Loucy (cell line): Measurements from ENCODE around the gene ESYT3.
"Not testable (repeated sequence)": the region's sequence is repeated elsewhere in the genome, so short reads cannot be mapped to it uniquely, and the experiment has no call there.

Experiments
- H2AFZ ChIP-seq: fragments of 200-600 bp; sonication (generic); 2 replicates; pipeline ENCODE4 v1.6.0; 2016; ENCODE audit warnings: antibody characterized with exemption, mild to moderate bottlenecking, low read length, moderate library complexity
- H3F3A ChIP-seq: fragments of 200-600 bp; 2 replicates; pipeline ENCODE4 v1.6.0; 2016; ENCODE audit warnings: antibody characterized with exemption, low read depth, mild to moderate bottlenecking
- H3K27me3 ChIP-seq: fragments of 200-600 bp; sonication (generic); 2 replicates; pipeline ENCODE4 v1.6.1; 2014; ENCODE audit warnings: low read length, mild to moderate bottlenecking; ENCODE audit not compliant: insufficient read depth, poor library complexity, severe bottlenecking
- H3K36me3 ChIP-seq: fragments of 200-600 bp; sonication (generic); 2 replicates; pipeline ENCODE4 v1.6.1; 2016; ENCODE audit warnings: low read length; ENCODE audit not compliant: insufficient read depth
- H3K4me1 ChIP-seq: fragments of 200-600 bp; sonication (generic); 2 replicates; pipeline ENCODE4 v1.5.1; 2014; ENCODE audit warnings: low read length, mild to moderate bottlenecking; ENCODE audit not compliant: insufficient read depth, poor library complexity, severe bottlenecking
- H3K4me2 ChIP-seq: fragments of 200-600 bp; sonication (generic); 2 replicates; pipeline ENCODE4 v1.6.0; 2014; ENCODE audit warnings: antibody characterized with exemption, low read length, low read depth, mild to moderate bottlenecking; ENCODE audit not compliant: poor library complexity, severe bottlenecking
- H3K4me3 ChIP-seq: fragments of 200-600 bp; sonication (generic); 2 replicates; pipeline ENCODE4 v1.5.1; 2014; ENCODE audit warnings: low read length, mild to moderate bottlenecking, mixed read lengths; ENCODE audit not compliant: poor library complexity, severe bottlenecking
- H3K79me2 ChIP-seq: fragments of 200-600 bp; sonication (generic); 2 replicates; pipeline ENCODE4 v1.6.1; 2014; ENCODE audit warnings: low read length; ENCODE audit not compliant: insufficient read depth
- H3K9ac ChIP-seq: fragments of 200-600 bp; sonication (generic); 2 replicates; pipeline ENCODE4 v1.6.0; 2014; ENCODE audit warnings: mild to moderate bottlenecking, low read depth, low read length, moderate library complexity; ENCODE audit not compliant: poor library complexity, severe bottlenecking
- H3K9me2 ChIP-seq: fragments of 200-600 bp; sonication (generic); replicated peaks from 2 replicates; pipeline ENCODE4 v1.6.1; 2016; ENCODE audit warnings: low read depth, low read length, mixed read lengths
- H3K9me3 ChIP-seq: fragments of 200-600 bp; sonication (generic); 2 replicates; pipeline ENCODE4 v1.6.1; 2014; ENCODE audit warnings: mild to moderate bottlenecking, antibody characterized with exemption, low read length, low read depth; ENCODE audit not compliant: insufficient read depth
- H4K20me1 ChIP-seq: fragments of 200-600 bp; sonication (generic); 2 replicates; pipeline ENCODE4 v1.6.0; 2014; ENCODE audit warnings: antibody characterized with exemption, low read length, mild to moderate bottlenecking; ENCODE audit not compliant: insufficient read depth, poor library complexity, severe bottlenecking
- CTCF ChIP-seq: fragments of 200-600 bp; sonication (generic); conservative IDR thresholded peaks from 2 replicates; pipeline ENCODE4 v1.5.1; 2014; ENCODE audit warnings: mild to moderate bottlenecking, antibody characterized with exemption, low read length
- EZH2phosphoT487 ChIP-seq: fragments of 200-600 bp; IDR thresholded peaks from 2 replicates; pipeline ENCODE4 v1.6.1; 2018; ENCODE audit warnings: antibody characterized with exemption, mild to moderate bottlenecking, moderate library complexity, borderline replicate concordance

Gene ESYT3

GRCh38 chr3:138511945-138512344, 77.5 kb downstream of the ESYT3 start:
- Histone ChIP-seq H3K4me1 (peaks cover 22% of the 10 kb centered on the region), H4K20me1 (no peaks in the 10 kb centered on the region), H2AFZ (no peak overlapping the region), H3K79me2 (no peaks in the 10 kb centered on the region), H3K27me3 (no peaks in the 10 kb centered on the region), H3K36me3 (peaks cover 36% of the 10 kb centered on the region; the same call in 1 of the 2 replicates), H3K9me2 (no peaks in the 10 kb centered on the region), H3K9ac (no peak overlapping the region), H3K4me2 (no peak overlapping the region), H3K4me3 (no peak overlapping the region), H3F3A (no peaks in the 10 kb centered on the region), H3K9me3 (no peaks in the 10 kb centered on the region)
- TF ChIP-seq EZH2phosphoT487 (no peak), CTCF (no peak)

GRCh38 chr3:138513090-138513843, 78.9 kb downstream of the ESYT3 start:
- Histone ChIP-seq H3K4me1 (peaks cover 22% of the 10 kb centered on the region), H3K9ac (no peak overlapping the region), H3K79me2 (no peaks in the 10 kb centered on the region), H4K20me1 (no peaks in the 10 kb centered on the region), H3F3A (no peaks in the 10 kb centered on the region), H3K36me3 (peaks cover 35% of the 10 kb centered on the region; the same call in 1 of the 2 replicates), H3K9me2 (no peaks in the 10 kb centered on the region), H3K4me2 (no peak overlapping the region), H2AFZ (no peak overlapping the region), H3K4me3 (no peak overlapping the region), H3K9me3 (no peaks in the 10 kb centered on the region; the same call in 1 of the 2 replicates), H3K27me3 (no peaks in the 10 kb centered on the region)
- TF ChIP-seq CTCF (no peak), EZH2phosphoT487 (no peak)

GRCh38 chr3:138521445-138521844, 87.0 kb downstream of the ESYT3 start:
- not testable (repeated sequence) for H4K20me1 ChIP-seq, H3K4me1 ChIP-seq, H3K9ac ChIP-seq, H3K4me3 ChIP-seq, H3K27me3 ChIP-seq, H3K79me2 ChIP-seq, H3K9me3 ChIP-seq, H2AFZ ChIP-seq, H3K4me2 ChIP-seq, H3F3A ChIP-seq, H3K9me2 ChIP-seq
- H3K36me3 ChIP-seq, result peaks cover 17% of the 10 kb centered on the region; the same call in 1 of the 2 replicates
